Mesothelial cell of epicardium (in vitro differentiated cells): ENCODE results near the gene RAB20. TPM values are rescaled to one million over a fixed set of nuclear protein-coding genes. Genes with fewer than 3 reads are reported as not detected.
A peak's percentile ranks its signal among the peaks of the same experiment; 100 is the strongest.

ENCODE experiments used
- DNase-seq, 2 experiments: peaks; one replicate each; pipeline ENCODE4 v3.0.0; 2021; ENCODE audit warnings: low spot score in 2 of 2; ENCODE audit not compliant: unreplicated experiment in 2 of 2
- H3K27ac Mint-ChIP-seq: 2 replicates; pipeline ENCODE4 v1.8.0; 2021; ENCODE audit warnings: mixed read lengths
- H3K27me3 Mint-ChIP-seq: 2 replicates; pipeline ENCODE4 v1.8.0; 2021; ENCODE audit warnings: low read depth, mixed read lengths
- H3K36me3 Mint-ChIP-seq: 2 replicates; pipeline ENCODE4 v1.8.0; 2021; ENCODE audit warnings: mixed read lengths
- H3K4me1 Mint-ChIP-seq: 2 replicates; pipeline ENCODE4 v1.8.0; 2021; ENCODE audit warnings: mixed read lengths
- H3K4me3 Mint-ChIP-seq: 2 replicates; pipeline ENCODE4 v1.8.0; 2021; ENCODE audit warnings: mild to moderate bottlenecking, moderate library complexity, mixed read lengths
- H3K9me3 Mint-ChIP-seq: 2 replicates; pipeline ENCODE4 v1.8.0; 2021; ENCODE audit warnings: mixed read lengths
- total RNA-seq: library from RNA; stranded (reverse); gene quantifications from 3 replicates; pipeline ENCODE4 v1.2.1, GENCODE V29; 2021
- TF ChIP-seq, protein P1 (sequence below): fragments of 200-600 bp; sonication (generic); IDR thresholded peaks from one replicate; pipeline ENCODE4 v1.5.0; 2021; ENCODE audit warnings: antibody characterized with exemption; ENCODE audit not compliant: unreplicated experiment

Gene RAB20
- total RNA-seq, 1 donor from 2014 or later = 8.9 TPM

DNA sequence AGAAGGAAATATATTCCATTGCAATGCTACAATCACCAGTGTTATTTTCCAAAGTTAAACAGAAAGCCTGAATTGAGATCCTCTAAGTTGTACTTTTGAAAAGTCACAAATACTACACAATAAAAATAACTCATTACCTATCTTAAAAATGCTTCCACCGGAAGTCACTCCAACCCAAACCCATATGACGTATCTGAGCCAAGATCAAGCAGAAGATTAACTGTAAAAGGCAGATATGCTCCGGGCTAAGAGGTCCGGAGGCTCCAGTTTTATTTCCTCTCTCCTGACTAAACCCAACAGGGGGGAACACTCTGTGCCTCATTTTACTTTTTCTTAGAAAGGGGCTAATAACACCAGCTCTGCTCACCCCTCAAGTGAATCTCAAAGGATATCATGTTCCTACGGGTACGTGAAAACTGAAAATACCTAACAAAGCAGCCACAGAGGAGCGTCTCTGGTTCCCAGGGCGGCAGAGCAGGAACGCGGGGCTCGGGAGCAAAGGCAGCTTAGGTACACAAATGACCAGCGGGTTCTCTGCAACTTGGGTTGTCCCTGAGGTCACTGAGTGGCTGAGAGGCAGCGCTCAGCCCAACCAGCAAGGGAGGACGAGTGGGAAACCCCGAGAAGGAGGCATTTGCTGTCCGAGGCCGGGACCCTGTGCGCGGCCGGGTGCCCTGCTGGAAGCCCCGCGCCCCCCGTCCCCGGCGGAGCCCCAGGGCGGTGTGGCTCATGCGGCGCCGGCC lies 750 bp downstream of the RAB20 start:
- Mint-ChIP-seq H3K9me3 (peaks cover 9% of the 10 kb centered on the region), H3K27ac (peak overlapping the region; percentile 71), H3K36me3 (peaks cover 12% of the 10 kb centered on the region), H3K4me1 (peaks cover 52% of the 10 kb centered on the region), H3K4me3 (peak overlapping the region; percentile 76), H3K27me3 (no peaks in the 10 kb centered on the region)
- no peak for DNase-seq
- TF ChIP-seq, protein P1, sequence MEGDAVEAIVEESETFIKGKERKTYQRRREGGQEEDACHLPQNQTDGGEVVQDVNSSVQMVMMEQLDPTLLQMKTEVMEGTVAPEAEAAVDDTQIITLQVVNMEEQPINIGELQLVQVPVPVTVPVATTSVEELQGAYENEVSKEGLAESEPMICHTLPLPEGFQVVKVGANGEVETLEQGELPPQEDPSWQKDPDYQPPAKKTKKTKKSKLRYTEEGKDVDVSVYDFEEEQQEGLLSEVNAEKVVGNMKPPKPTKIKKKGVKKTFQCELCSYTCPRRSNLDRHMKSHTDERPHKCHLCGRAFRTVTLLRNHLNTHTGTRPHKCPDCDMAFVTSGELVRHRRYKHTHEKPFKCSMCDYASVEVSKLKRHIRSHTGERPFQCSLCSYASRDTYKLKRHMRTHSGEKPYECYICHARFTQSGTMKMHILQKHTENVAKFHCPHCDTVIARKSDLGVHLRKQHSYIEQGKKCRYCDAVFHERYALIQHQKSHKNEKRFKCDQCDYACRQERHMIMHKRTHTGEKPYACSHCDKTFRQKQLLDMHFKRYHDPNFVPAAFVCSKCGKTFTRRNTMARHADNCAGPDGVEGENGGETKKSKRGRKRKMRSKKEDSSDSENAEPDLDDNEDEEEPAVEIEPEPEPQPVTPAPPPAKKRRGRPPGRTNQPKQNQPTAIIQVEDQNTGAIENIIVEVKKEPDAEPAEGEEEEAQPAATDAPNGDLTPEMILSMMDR = no peak

DNA sequence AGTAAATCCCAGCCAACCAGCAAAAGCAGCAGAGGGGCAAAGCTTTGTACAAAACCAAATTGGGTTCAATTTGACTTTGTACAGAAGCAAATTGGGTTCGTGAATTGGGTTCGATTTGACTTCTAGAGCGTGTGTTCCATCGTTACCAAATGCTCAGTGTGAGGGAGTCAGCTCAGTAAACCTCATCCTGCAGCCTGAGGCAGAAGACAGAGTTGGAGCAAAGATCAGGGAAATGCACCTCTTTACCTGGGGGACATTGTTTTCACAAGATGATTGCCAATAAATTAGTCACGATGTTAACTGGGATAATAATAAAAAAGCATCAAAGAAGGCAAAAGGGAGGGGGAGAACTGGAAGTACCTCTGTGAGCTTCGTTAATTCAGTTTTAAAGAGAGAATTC lies 1.5 kb downstream of the RAB20 start:
- DNase-seq = no peak
- H3K36me3 Mint-ChIP-seq = peaks cover 14% of the 10 kb centered on the region
- H3K27me3 Mint-ChIP-seq = no peaks in the 10 kb centered on the region
- peak overlapping the region; percentile 80 for H3K27ac Mint-ChIP-seq
- H3K4me1 Mint-ChIP-seq = peaks cover 53% of the 10 kb centered on the region
- H3K9me3 Mint-ChIP-seq = peaks cover 9% of the 10 kb centered on the region
- H3K4me3 Mint-ChIP-seq = peak overlapping the region; percentile 76
- TF ChIP-seq, protein P1 = no peak

DNA sequence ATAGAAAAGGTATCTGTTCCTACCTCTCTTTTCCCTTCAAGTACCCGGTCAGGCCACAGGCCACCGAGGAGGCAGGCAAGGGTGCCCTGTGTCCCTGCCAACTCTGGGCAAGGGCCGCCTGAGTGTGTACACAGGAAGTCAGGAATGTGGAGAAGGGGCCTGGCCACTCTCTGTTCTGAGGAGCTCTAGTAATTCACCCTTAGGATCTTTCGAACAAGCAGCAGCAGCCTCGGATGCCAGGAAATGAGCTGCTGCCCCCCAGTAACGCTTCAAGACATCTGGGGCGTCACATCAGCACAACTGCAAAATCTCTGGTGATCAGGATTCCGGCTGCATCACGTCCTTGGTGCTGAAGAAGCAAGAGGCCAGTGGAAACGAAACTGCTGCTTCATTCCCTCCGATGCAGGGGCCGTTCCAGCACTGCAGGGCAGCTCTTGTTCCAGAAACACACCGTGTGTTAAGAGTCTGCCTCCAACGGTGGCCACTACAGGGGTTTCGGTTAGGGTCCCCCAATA lies 2.0 kb downstream of the RAB20 start:
- peaks cover 9% of the 10 kb centered on the region for H3K9me3 Mint-ChIP-seq
- H3K27me3 Mint-ChIP-seq = no peaks in the 10 kb centered on the region
- no peak for DNase-seq
- peak overlapping the region; percentile 76 for H3K4me3 Mint-ChIP-seq
- peaks cover 48% of the 10 kb centered on the region for H3K4me1 Mint-ChIP-seq
- peaks cover 14% of the 10 kb centered on the region for H3K36me3 Mint-ChIP-seq
- TF ChIP-seq, protein P1 = no peak
- peak overlapping the region; percentile 80 for H3K27ac Mint-ChIP-seq

DNA sequence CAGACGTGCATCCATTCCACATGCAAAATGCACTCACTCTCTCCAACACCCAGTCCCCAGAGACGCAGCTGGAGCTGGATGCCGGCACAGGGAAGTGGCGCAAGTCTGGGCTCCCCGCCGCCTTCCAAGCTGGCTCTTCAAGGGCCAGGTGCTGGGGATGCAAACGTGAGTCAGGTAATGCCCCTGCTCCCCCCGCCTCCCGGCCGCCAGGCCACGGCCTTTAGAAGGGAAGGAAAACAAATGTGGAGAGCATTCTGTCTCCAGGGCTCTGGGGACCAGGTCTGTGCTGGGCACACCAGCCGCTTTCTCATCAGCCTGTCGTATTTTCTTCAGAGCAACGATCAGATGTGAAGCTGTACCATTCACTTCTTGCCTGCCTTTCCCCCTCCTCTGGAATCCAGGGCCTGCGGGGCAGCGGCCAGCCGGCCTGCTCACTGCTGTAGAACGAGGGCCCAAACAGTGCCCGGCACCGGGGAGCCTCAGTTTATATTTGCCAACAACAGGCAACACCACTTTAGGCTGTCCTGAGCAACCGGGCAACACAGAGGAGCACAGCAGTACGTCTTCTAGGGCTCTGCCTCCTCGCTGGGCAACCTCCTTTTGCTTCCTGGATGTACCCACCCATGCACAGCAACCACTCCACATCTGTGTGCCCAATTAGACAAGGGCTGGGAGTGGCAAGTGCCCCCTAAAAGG lies 3.8 kb downstream of the RAB20 start:
- peaks cover 35% of the 10 kb centered on the region for H3K4me1 Mint-ChIP-seq
- no peak for DNase-seq
- no peaks in the 10 kb centered on the region for H3K27me3 Mint-ChIP-seq
- TF ChIP-seq, protein P1 = no peak
- H3K36me3 Mint-ChIP-seq = peaks cover 12% of the 10 kb centered on the region
- H3K4me3 Mint-ChIP-seq = no peak overlapping the region
- peaks cover 5% of the 10 kb centered on the region for H3K9me3 Mint-ChIP-seq
- no peak overlapping the region for H3K27ac Mint-ChIP-seq

DNA sequence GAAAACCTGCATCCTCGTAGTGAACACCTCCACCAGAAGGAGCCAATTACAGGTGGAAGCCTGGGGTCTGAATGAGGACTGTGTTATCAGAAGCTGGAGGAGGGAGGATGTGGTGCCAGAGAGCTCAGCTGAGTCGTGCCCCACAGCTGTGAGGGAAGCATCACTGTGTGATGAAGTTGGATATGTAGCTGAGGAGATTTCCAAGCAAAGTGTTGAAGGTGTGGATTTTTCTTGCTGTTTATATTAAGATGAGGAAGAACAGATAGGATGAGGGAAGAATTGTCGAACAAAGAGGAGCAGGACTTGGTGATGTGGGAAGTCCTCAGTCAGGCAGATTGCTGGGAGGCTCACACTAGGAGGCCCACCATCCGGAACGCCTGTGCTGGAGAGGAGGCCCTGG lies 4.4 kb downstream of the RAB20 start:
- H3K9me3 Mint-ChIP-seq = peaks cover 5% of the 10 kb centered on the region
- no peaks in the 10 kb centered on the region for H3K27me3 Mint-ChIP-seq
- H3K27ac Mint-ChIP-seq = no peak overlapping the region
- H3K36me3 Mint-ChIP-seq = peaks cover 12% of the 10 kb centered on the region
- TF ChIP-seq, protein P1 = no peak
- DNase-seq = no peak
- peaks cover 32% of the 10 kb centered on the region for H3K4me1 Mint-ChIP-seq
- H3K4me3 Mint-ChIP-seq = no peak overlapping the region
